Melanocyte of skin (primary cell): ENCODE data around the gene FADS2. TPM values are rescaled to one million over a fixed set of nuclear protein-coding genes. Genes with fewer than 3 reads are reported as not detected.

ENCODE experiments used
- small RNA-seq, 2 donors: library from RNA; depleted of rRNA; stranded (forward); fragments of <200 nt; gene quantifications; one replicate each; pipeline ENCODE3, GENCODE V24; 2012
- total RNA-seq, 2 donors: library from RNA; depleted of rRNA; stranded (reverse); fragments of >200 nt; gene quantifications; 2 replicates each; pipeline ENCODE4 v1.2.3, GENCODE V29; 2012

FADS2 gene
- 100 to 1,000 TPM; 316 to 379 TPM for total RNA-seq

GRCh38 chr11:61827571-61828378 lies at the start of gene FADS2:
FADS2 (plus strand) TSS chr11:61828300; CDS start chr11:61828391, 91 bp downstream.

GRCh38 chr11:61792310-61793082 lies 35.6 kb upstream of the FADS2 start, which contains the start of the genes FEN1 and TMEM258:
FEN1 (plus strand) TSS chr11:61792911; CDS start chr11:61795362, 2,451 bp downstream.
TMEM258 (minus strand) TSS chr11:61792599; CDS start chr11:61792558, 41 bp downstream.

GRCh38 chr11:61816736-61817455 lies 11.2 kb upstream of the FADS2 start, which contains the start of gene FADS1:
FADS1 (minus strand) TSS chr11:61817003; CDS start chr11:61816929, 74 bp downstream.

GRCh38 chr11:61891331-61892084 lies 63.4 kb downstream of the FADS2 start, which contains the start of gene FADS3:
FADS3 (minus strand) TSS chr11:61891545; CDS start chr11:61891381, 164 bp downstream.

Small RNA genes lying within 50 kb of the gene (small RNA-seq; reads per million reads assigned to genes)
- gene MIR6746, result 0 to 0.12 reads per million in 2 donors

Other genes with a start within 250 kb of the FADS2 start
- gene SYT7, start 247.2 kb upstream of the FADS2 start, total RNA-seq, result under 1 TPM; under 0.01 to 0.67 TPM
- gene DAGLA, start 147.9 kb upstream of the FADS2 start, total RNA-seq, result 1 to 10 TPM; 2.0 to 2.4 TPM
- 1 to 10 TPM in 1 of 2 donors, under 1 TPM in 1; 0.33 to 1.7 TPM for gene MYRF, start 75.7 kb upstream of the FADS2 start, total RNA-seq
- 10 to 100 TPM; 62.3 to 85.3 TPM for gene TMEM258, start 35.7 kb upstream of the FADS2 start, total RNA-seq
- gene FEN1, start 35.4 kb upstream of the FADS2 start, total RNA-seq, result 100 to 1,000 TPM in 1 of 2 donors, 10 to 100 TPM in 1; 56.4 to 110 TPM
- gene FADS1, start 11.3 kb upstream of the FADS2 start, total RNA-seq, result 100 to 1,000 TPM in 1 of 2 donors, 10 to 100 TPM in 1; 96.6 to 101 TPM
- gene FADS3, start 63.2 kb downstream of the FADS2 start, total RNA-seq, result 100 to 1,000 TPM in 1 of 2 donors, 10 to 100 TPM in 1; 65.7 to 134 TPM
- 10 to 100 TPM in 1 of 2 donors, 1 to 10 TPM in 1; 10.0 to 15.0 TPM for gene RAB3IL1, start 89.3 kb downstream of the FADS2 start, total RNA-seq
- 10 to 100 TPM in 1 of 2 donors, 1 to 10 TPM in 1; 7.0 to 60.9 TPM for gene BEST1, start 122.1 kb downstream of the FADS2 start, total RNA-seq
- 100 to 1,000 TPM; 643 to 857 TPM for gene FTH1, start 139.3 kb downstream of the FADS2 start, total RNA-seq